ENCODE results near the gene NLE1. TPM values are rescaled to one million over a fixed set of nuclear protein-coding genes. Genes with fewer than 3 reads are reported as not detected.
"Not testable (repeated sequence)": the region's sequence is repeated elsewhere in the genome, so short reads cannot be mapped to it uniquely, and the experiment has no call there.

The NLE1 gene
- total RNA-seq, 1 experiment from 2014 or later, result 23.3 TPM

GRCh38 chr17:35184274-35184673, 42.2 kb upstream of the NLE1 start:
- no peaks in the 10 kb centered on the region for H3K9me3 ChIP-seq (ENCODE audit: low read depth, low read length, poor library complexity, severe bottlenecking)
- no peak overlapping the region for H3K27ac ChIP-seq (ENCODE audit: low read depth, low read length, poor library complexity, severe bottlenecking)
- no TSS peak for BruUV-seq (replicated peaks)
- no peak overlapping the region for H3K4me3 ChIP-seq (ENCODE audit: low read depth, low read length, poor library complexity, severe bottlenecking)
- H3K4me1 ChIP-seq (ENCODE audit: insufficient read depth, low read length, poor library complexity, severe bottlenecking), result no peaks in the 10 kb centered on the region
- ChIA-PET CTCF (no interaction called here), POLR2A (ENCODE audit: low non-redundant PET) (no interaction called here)
- intact Hi-C loops (cut with micrococcal nuclease; ENCODE audit: unreplicated experiment), result no loop called here
- DNase-seq (ENCODE audit: low spot score), result no peak
- H3K36me3 ChIP-seq (ENCODE audit: insufficient read depth, low read length, poor library complexity, severe bottlenecking), result no peaks in the 10 kb centered on the region
- TF ChIP-seq EZH2 (IDR thresholded peaks at IDR 0.05; ENCODE audit: borderline replicate concordance, low read depth, low read length, poor library complexity, severe bottlenecking), result no peak
- no peak for TF ChIP-seq CTCF (conservative IDR thresholded peaks at IDR 0.05; ENCODE audit: low read depth, low read length)
- no peaks in the 10 kb centered on the region for H3K27me3 ChIP-seq (replicated peaks; ENCODE audit: insufficient read depth, low read depth, low read length, poor library complexity)

- Histone ChIP-seq H3K9me3 (ENCODE audit: low read depth, low read length, poor library complexity, severe bottlenecking) (no peaks in the 10 kb centered on the region), H3K27me3 (replicated peaks; ENCODE audit: insufficient read depth, low read depth, low read length, poor library complexity) (no peaks in the 10 kb centered on the region), H3K4me1 (ENCODE audit: insufficient read depth, low read length, poor library complexity, severe bottlenecking) (no peaks in the 10 kb centered on the region), H3K4me3 (ENCODE audit: low read depth, low read length, poor library complexity, severe bottlenecking) (no peak overlapping the region), H3K27ac (ENCODE audit: low read depth, low read length, poor library complexity, severe bottlenecking) (no peak overlapping the region), H3K36me3 (ENCODE audit: insufficient read depth, low read length, poor library complexity, severe bottlenecking) (no peaks in the 10 kb centered on the region)
- intact Hi-C loops (cut with micrococcal nuclease; ENCODE audit: unreplicated experiment), result no loop called here
- CTCF ChIA-PET, result no interaction called here
- BruUV-seq (replicated peaks), result no TSS peak
- TF ChIP-seq CTCF (conservative IDR thresholded peaks at IDR 0.05; ENCODE audit: low read depth, low read length) (no peak), EZH2 (IDR thresholded peaks at IDR 0.05; ENCODE audit: borderline replicate concordance, low read depth, low read length, poor library complexity, severe bottlenecking) (no peak)
- DNase-seq (ENCODE audit: low spot score), result no peak
- POLR2A ChIA-PET (ENCODE audit: low non-redundant PET), result no interaction called here
These were observed 41.2 kb upstream of the NLE1 start for GRCh38 chr17:35183332-35183731.

GRCh38 chr17:35179379-35179778, 37.3 kb upstream of the NLE1 start:
- H3K4me1 ChIP-seq (ENCODE audit: insufficient read depth, low read length, poor library complexity, severe bottlenecking); DNase-seq (ENCODE audit: low spot score); H3K36me3 ChIP-seq (ENCODE audit: insufficient read depth, low read length, poor library complexity, severe bottlenecking); CTCF ChIA-PET; POLR2A ChIA-PET (ENCODE audit: low non-redundant PET); H3K4me3 ChIP-seq (ENCODE audit: low read depth, low read length, poor library complexity, severe bottlenecking); H3K9me3 ChIP-seq (ENCODE audit: low read depth, low read length, poor library complexity, severe bottlenecking); H3K27me3 ChIP-seq (replicated peaks; ENCODE audit: insufficient read depth, low read depth, low read length, poor library complexity); H3K27ac ChIP-seq (ENCODE audit: low read depth, low read length, poor library complexity, severe bottlenecking); intact Hi-C loops (cut with micrococcal nuclease; ENCODE audit: unreplicated experiment); BruUV-seq (replicated peaks): not testable (repeated sequence)

GRCh38 chr17:35176897-35177296, 34.8 kb upstream of the NLE1 start:
- Histone ChIP-seq H3K36me3 (ENCODE audit: insufficient read depth, low read length, poor library complexity, severe bottlenecking) (no peaks in the 10 kb centered on the region), H3K4me3 (ENCODE audit: low read depth, low read length, poor library complexity, severe bottlenecking) (no peak overlapping the region), H3K27ac (ENCODE audit: low read depth, low read length, poor library complexity, severe bottlenecking) (no peak overlapping the region), H3K4me1 (ENCODE audit: insufficient read depth, low read length, poor library complexity, severe bottlenecking) (no peaks in the 10 kb centered on the region), H3K9me3 (ENCODE audit: low read depth, low read length, poor library complexity, severe bottlenecking) (no peaks in the 10 kb centered on the region), H3K27me3 (replicated peaks; ENCODE audit: insufficient read depth, low read depth, low read length, poor library complexity) (no peaks in the 10 kb centered on the region)
- intact Hi-C loops (cut with micrococcal nuclease; ENCODE audit: unreplicated experiment), result no loop called here
- BruUV-seq (replicated peaks), result no TSS peak
- no peak for DNase-seq (ENCODE audit: low spot score)
- TF ChIP-seq CTCF (conservative IDR thresholded peaks at IDR 0.05; ENCODE audit: low read depth, low read length) (no peak), EZH2 (IDR thresholded peaks at IDR 0.05; ENCODE audit: borderline replicate concordance, low read depth, low read length, poor library complexity, severe bottlenecking) (no peak)
- ChIA-PET POLR2A (ENCODE audit: low non-redundant PET) (no interaction called here), CTCF (no interaction called here)
